Panc1 (cell line): ENCODE measurements around the gene AGR3. TPM values are rescaled to one million over a fixed set of nuclear protein-coding genes. Genes with fewer than 3 reads are reported as not detected.

Experiments
- ATAC-seq: fragments of 200-7000 bp; cut with Tn5 transposase; 2 replicates; pipeline ENCODE4 v1.9.1; 2020; ENCODE audit warnings: mild to moderate bottlenecking, moderate library complexity
- BruUV-seq: library from RNA; stranded (reverse); fragments of 400-500 nt; replicated peaks from 2 replicates; lab custom pipeline; 2021; lab: Mats Ljungman, UMichigan
- CTCF ChIA-PET: fragments of 300-600 bp; sonication (Branson Sonifier 250); formaldehyde crosslinking; loops from one replicate; lab custom pipeline; 2022; ENCODE audit warnings: antibody characterized with exemption; lab: Charles Lee
- POLR2A ChIA-PET: fragments of 300-600 bp; sonication (Branson Sonifier 250); formaldehyde crosslinking; loops from one replicate; lab custom pipeline; 2022; ENCODE audit warnings: antibody characterized with exemption; lab: Charles Lee
- DNase-seq: peaks from one replicate; pipeline ENCODE4 v3.0.0-alpha.2; 2010; ENCODE audit warnings: low read depth, low spot score
- H3K27ac ChIP-seq: 2 replicates; pipeline ENCODE4 v1.5.1; 2011; ENCODE audit warnings: mild to moderate bottlenecking, low read length, inconsistent platforms
- H3K27me3 ChIP-seq: fragments of 200-500 bp; sonication (Bioruptor generic); 2 replicates; pipeline ENCODE4 v1.6.0; 2014; ENCODE audit warnings: low read length, inconsistent platforms; ENCODE audit not compliant: control insufficient read depth, insufficient read depth
- H3K36me3 ChIP-seq: fragments of 200-500 bp; sonication (Bioruptor generic); 2 replicates; pipeline ENCODE4 v1.5.1; 2014; ENCODE audit warnings: inconsistent platforms, mild to moderate bottlenecking, low read length, moderate library complexity; ENCODE audit not compliant: control insufficient read depth, insufficient read depth
- H3K4me1 ChIP-seq: 2 replicates; pipeline ENCODE4 v1.5.1; 2011; ENCODE audit warnings: inconsistent platforms, mild to moderate bottlenecking, low read length, moderate library complexity; ENCODE audit not compliant: control insufficient read depth, insufficient read depth
- H3K4me3 ChIP-seq, 2 experiments: 2 replicates each; pipeline ENCODE4 v1.5.1; 2011 to 2012; ENCODE audit warnings: low read depth in 2 of 2, low read length in 2 of 2, mild to moderate bottlenecking in 2 of 2, inconsistent platforms in 1 of 2, moderate library complexity in 1 of 2
- H3K9me3 ChIP-seq: fragments of 200-500 bp; sonication (Bioruptor generic); 2 replicates; pipeline ENCODE4 v1.5.1; 2014; ENCODE audit warnings: low read depth, mild to moderate bottlenecking, inconsistent platforms, low read length, moderate library complexity; ENCODE audit not compliant: control insufficient read depth, insufficient read depth
- POLR2AphosphoS5 ChIP-seq: IDR thresholded peaks from 2 replicates; pipeline ENCODE4 v1.6.1; 2012; ENCODE audit warnings: mild to moderate bottlenecking, low read depth, low read length, moderate library complexity
- SIN3A ChIP-seq: IDR thresholded peaks from 2 replicates; pipeline ENCODE4 v1.6.1; 2012; ENCODE audit warnings: low read depth, mild to moderate bottlenecking, low read length, moderate library complexity, borderline replicate concordance; ENCODE audit not compliant: insufficient read depth
- TCF7L2 ChIP-seq: IDR thresholded peaks from 2 replicates; pipeline ENCODE4 v1.6.1; 2011; ENCODE audit warnings: mild to moderate bottlenecking, low read depth, low read length, inconsistent platforms
- in situ Hi-C: cut with HindIII; loops from 2 replicates; pipeline ENCODE4 v1.10.0; 2016; ENCODE audit warnings: low sequenced_read_pairs, low pct_unique_long_range_greater_than_20kb
- intact Hi-C: fragments of 100-400 bp; cut with micrococcal nuclease; formaldehyde crosslinking; loops from one replicate; pipeline ENCODE4 v1.10.0; 2022; ENCODE audit not compliant: unreplicated experiment
- total RNA-seq: library from RNA; stranded (reverse); gene quantifications from one replicate; pipeline ENCODE4 v1.2.1, GENCODE V29; 2021; ENCODE audit not compliant: unreplicated experiment
- TF ChIP-seq, protein P1 (sequence below), 2 experiments: IDR thresholded peaks; 2 replicates each; pipeline ENCODE4 v1.6.1; 2011 to 2012; ENCODE audit warnings: low read depth in 2 of 2, control low read depth in 1 of 2, low read length in 1 of 2, mild to moderate bottlenecking in 1 of 2, moderate library complexity in 1 of 2; ENCODE audit not compliant: insufficient read depth in 1 of 2
- TF ChIP-seq, protein P2 (sequence below): fragments of 450-650 bp; IDR thresholded peaks from 2 replicates; pipeline ENCODE4 v1.5.1; 2017; ENCODE audit warnings: mild to moderate bottlenecking

The AGR3 gene
- total RNA-seq, 1 experiment from 2014 or later: not detected

DNA sequence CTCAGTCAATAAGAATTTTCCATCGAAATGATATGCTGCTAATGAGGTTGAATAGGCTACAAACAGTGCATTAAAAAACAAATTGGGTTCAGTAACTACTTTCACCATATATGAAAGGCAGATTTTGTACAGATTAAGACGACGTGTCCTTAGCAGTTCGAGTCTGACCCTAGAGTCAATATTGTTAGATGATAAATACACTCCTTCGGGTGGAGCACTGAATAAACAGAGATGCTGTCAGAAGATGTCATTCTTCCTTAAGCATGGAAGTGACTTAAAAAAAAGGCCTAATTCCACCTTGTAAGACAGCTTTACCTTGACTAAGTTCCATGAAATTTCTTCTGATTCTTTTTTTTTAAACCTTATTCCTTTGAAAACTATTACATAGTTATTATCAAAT, 71.2 kb downstream of the AGR3 start:
- POLR2A ChIA-PET: interaction anchor here (1.5 kb wide), 1 partner anchor 9 kb away, joined by 3 read pairs; no protein-coding TSS in a partner anchor
- no TSS peak for BruUV-seq
- TF ChIP-seq SIN3A (no peak), POLR2AphosphoS5 (no peak), TCF7L2 (no peak)
- TF ChIP-seq, protein P1, sequence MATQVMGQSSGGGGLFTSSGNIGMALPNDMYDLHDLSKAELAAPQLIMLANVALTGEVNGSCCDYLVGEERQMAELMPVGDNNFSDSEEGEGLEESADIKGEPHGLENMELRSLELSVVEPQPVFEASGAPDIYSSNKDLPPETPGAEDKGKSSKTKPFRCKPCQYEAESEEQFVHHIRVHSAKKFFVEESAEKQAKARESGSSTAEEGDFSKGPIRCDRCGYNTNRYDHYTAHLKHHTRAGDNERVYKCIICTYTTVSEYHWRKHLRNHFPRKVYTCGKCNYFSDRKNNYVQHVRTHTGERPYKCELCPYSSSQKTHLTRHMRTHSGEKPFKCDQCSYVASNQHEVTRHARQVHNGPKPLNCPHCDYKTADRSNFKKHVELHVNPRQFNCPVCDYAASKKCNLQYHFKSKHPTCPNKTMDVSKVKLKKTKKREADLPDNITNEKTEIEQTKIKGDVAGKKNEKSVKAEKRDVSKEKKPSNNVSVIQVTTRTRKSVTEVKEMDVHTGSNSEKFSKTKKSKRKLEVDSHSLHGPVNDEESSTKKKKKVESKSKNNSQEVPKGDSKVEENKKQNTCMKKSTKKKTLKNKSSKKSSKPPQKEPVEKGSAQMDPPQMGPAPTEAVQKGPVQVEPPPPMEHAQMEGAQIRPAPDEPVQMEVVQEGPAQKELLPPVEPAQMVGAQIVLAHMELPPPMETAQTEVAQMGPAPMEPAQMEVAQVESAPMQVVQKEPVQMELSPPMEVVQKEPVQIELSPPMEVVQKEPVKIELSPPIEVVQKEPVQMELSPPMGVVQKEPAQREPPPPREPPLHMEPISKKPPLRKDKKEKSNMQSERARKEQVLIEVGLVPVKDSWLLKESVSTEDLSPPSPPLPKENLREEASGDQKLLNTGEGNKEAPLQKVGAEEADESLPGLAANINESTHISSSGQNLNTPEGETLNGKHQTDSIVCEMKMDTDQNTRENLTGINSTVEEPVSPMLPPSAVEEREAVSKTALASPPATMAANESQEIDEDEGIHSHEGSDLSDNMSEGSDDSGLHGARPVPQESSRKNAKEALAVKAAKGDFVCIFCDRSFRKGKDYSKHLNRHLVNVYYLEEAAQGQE (IDR thresholded peaks at IDR 0.05; ENCODE audit: insufficient read depth in 1 of 2, low read depth in 2 of 2, low read length in 1 of 2): no peak
- TF ChIP-seq, protein P2, sequence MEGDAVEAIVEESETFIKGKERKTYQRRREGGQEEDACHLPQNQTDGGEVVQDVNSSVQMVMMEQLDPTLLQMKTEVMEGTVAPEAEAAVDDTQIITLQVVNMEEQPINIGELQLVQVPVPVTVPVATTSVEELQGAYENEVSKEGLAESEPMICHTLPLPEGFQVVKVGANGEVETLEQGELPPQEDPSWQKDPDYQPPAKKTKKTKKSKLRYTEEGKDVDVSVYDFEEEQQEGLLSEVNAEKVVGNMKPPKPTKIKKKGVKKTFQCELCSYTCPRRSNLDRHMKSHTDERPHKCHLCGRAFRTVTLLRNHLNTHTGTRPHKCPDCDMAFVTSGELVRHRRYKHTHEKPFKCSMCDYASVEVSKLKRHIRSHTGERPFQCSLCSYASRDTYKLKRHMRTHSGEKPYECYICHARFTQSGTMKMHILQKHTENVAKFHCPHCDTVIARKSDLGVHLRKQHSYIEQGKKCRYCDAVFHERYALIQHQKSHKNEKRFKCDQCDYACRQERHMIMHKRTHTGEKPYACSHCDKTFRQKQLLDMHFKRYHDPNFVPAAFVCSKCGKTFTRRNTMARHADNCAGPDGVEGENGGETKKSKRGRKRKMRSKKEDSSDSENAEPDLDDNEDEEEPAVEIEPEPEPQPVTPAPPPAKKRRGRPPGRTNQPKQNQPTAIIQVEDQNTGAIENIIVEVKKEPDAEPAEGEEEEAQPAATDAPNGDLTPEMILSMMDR: no peak
- Histone ChIP-seq H3K9me3 (no peaks in the 10 kb centered on the region), H3K4me3 (no peak overlapping the region), H3K27ac (peak overlapping the region; percentile 76), H3K4me1 (peaks cover 40% of the 10 kb centered on the region), H3K27me3 (no peaks in the 10 kb centered on the region), H3K36me3 (no peaks in the 10 kb centered on the region)
- DNase-seq (no peak), ATAC-seq (peak; percentile 68; the same call in 1 of the 2 replicates)
- in situ Hi-C loops (no loop called here), intact Hi-C loops (no loop called here)
- CTCF ChIA-PET: no interaction called here

DNA sequence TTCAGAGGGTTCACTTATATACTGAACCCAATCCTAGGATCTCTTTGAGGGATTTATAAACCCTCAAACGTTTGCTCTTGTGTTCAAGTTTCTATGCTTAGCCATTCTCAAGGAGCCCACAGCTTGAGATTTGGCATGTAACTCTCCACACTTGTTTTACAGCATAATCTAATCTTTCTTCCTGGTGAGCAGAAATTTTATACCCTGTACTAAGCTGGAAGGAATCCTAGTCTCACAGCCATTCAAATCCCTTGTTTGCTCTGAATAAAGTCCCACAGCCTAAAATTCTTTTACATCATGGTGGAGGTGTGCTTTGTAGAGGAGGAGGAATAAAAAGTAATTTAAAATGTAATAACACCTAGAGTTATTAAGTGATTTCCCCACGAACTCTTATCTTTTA, 71.7 kb downstream of the AGR3 start:
- no TSS peak for BruUV-seq
- POLR2A ChIA-PET: interaction anchor here (1.5 kb wide), 1 partner anchor 9 kb away, joined by 3 read pairs; no protein-coding TSS in a partner anchor
- H3K27ac ChIP-seq: peak overlapping the region; percentile 76
- H3K27me3 ChIP-seq: no peaks in the 10 kb centered on the region
- CTCF ChIA-PET: interaction anchor here (0.6 kb wide), 1 partner anchor 792 kb away, joined by 3 read pairs; no protein-coding TSS in a partner anchor
- ATAC-seq (peak; percentile 68), DNase-seq (no peak)
- TF ChIP-seq, protein P1 (IDR thresholded peaks at IDR 0.05; ENCODE audit: insufficient read depth in 1 of 2, low read depth in 2 of 2, low read length in 1 of 2): no peak
- no peak for TF ChIP-seq TCF7L2
- TF ChIP-seq, protein P2: no peak
- no peak for TF ChIP-seq POLR2AphosphoS5
- no peak for TF ChIP-seq SIN3A
- H3K36me3 ChIP-seq: no peaks in the 10 kb centered on the region
- in situ Hi-C loops: no loop called here
- H3K9me3 ChIP-seq: no peaks in the 10 kb centered on the region
- intact Hi-C loops: no loop called here
- peaks cover 44% of the 10 kb centered on the region for H3K4me1 ChIP-seq
- no peak overlapping the region for H3K4me3 ChIP-seq
